Endothelial cell of umbilical vein (primary cell): ENCODE results near the gene BLNK.

Source experiments
- EZH2 ChIP-seq: IDR thresholded peaks from 2 replicates; pipeline ENCODE4 v1.6.1; 2012; ENCODE audit warnings: borderline replicate concordance, low read depth, mild to moderate bottlenecking, moderate library complexity, low read length, inconsistent platforms; ENCODE audit not compliant: severe bottlenecking
- TF ChIP-seq, protein P1 (sequence below), 2 donors: IDR thresholded peaks; 1 replicate in 1 of 2; 2 replicates in 1 of 2; pipeline ENCODE4 v1.5.1; 2011; ENCODE audit warnings: low read length in 2 of 2, mild to moderate bottlenecking in 2 of 2, moderate library complexity in 2 of 2, control low read depth in 1 of 2, inconsistent platforms in 1 of 2, low read depth in 1 of 2; ENCODE audit not compliant: insufficient read depth in 1 of 2; ENCODE audit errors: extremely low read depth in 1 of 2
- TF ChIP-seq, protein P2 (sequence below): IDR thresholded peaks from 2 replicates; pipeline ENCODE4 v1.6.1; 2011; ENCODE audit not compliant: insufficient read depth, insufficient read length

DNA sequence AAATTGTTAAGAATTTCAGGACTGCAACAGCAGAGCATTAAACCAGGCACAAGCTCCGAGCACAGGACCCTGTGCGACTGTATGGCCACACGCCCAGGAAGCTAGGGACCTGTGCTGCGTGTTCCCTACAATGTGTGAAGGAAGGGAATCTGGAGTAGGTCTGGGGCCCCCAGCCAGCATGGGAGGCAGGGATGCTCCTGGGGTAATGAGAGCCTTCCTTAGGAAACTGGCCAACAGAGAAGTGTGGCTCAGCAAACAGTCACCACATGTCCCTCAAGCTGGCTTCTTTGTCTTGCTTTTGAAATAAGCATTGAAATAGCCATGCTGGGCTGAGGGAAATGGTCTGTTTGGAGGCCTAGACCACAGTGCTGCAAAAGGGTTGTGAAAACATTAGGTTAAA is 8.2 kb downstream of the BLNK start:
- TF ChIP-seq, protein P1, sequence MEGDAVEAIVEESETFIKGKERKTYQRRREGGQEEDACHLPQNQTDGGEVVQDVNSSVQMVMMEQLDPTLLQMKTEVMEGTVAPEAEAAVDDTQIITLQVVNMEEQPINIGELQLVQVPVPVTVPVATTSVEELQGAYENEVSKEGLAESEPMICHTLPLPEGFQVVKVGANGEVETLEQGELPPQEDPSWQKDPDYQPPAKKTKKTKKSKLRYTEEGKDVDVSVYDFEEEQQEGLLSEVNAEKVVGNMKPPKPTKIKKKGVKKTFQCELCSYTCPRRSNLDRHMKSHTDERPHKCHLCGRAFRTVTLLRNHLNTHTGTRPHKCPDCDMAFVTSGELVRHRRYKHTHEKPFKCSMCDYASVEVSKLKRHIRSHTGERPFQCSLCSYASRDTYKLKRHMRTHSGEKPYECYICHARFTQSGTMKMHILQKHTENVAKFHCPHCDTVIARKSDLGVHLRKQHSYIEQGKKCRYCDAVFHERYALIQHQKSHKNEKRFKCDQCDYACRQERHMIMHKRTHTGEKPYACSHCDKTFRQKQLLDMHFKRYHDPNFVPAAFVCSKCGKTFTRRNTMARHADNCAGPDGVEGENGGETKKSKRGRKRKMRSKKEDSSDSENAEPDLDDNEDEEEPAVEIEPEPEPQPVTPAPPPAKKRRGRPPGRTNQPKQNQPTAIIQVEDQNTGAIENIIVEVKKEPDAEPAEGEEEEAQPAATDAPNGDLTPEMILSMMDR (IDR thresholded peaks at IDR 0.05; ENCODE audit: extremely low read depth in 1 of 2, insufficient read depth in 1 of 2, low read depth in 1 of 2, low read length in 2 of 2), result no peak
- TF ChIP-seq EZH2, result no peak
- TF ChIP-seq, protein P2, sequence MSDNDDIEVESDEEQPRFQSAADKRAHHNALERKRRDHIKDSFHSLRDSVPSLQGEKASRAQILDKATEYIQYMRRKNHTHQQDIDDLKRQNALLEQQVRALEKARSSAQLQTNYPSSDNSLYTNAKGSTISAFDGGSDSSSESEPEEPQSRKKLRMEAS, result no peak
